HEK293 (cell line): ENCODE measurements around the gene SLC10A7.

Source experiments
- CTCF ChIA-PET: fragments of 350-600 bp; formaldehyde crosslinking; extraction: SDS; loops from one replicate; lab custom pipeline; 2021; ENCODE audit warnings: antibody characterized with exemption; lab: Yijun Ruan, JAX
- POLR2A ChIA-PET: fragments of 300-600 bp; formaldehyde crosslinking; extraction: SDS; loops from one replicate; lab custom pipeline; 2020; ENCODE audit warnings: antibody characterized with exemption, inconsistent platforms; lab: Yijun Ruan, JAX
- H3K27ac ChIP-seq: fragments of 200-500 bp; sonication (Bioruptor generic); 2 replicates; pipeline ENCODE4 v1.5.1; 2014; ENCODE audit warnings: low read depth, low read length, control low read depth, inconsistent platforms; ENCODE audit errors: extremely low read depth
- H3K36me3 ChIP-seq, 2 experiments: fragments of 200-500 bp in 1 of 2; sonication (Bioruptor generic) in 1 of 2; 1 replicate in 1 of 2; 2 replicates in 1 of 2; pipeline ENCODE4 v1.5.1; 2014 to 2017; ENCODE audit warnings: inconsistent platforms in 2 of 2, low read length in 2 of 2; ENCODE audit not compliant: control insufficient read depth in 2 of 2, insufficient read depth in 1 of 2
- H3K4me1 ChIP-seq: fragments of 200-500 bp; sonication (Bioruptor generic); 2 replicates; pipeline ENCODE4 v1.5.1; 2014; ENCODE audit warnings: mild to moderate bottlenecking, low read length, inconsistent platforms; ENCODE audit not compliant: control insufficient read depth, insufficient read depth
- H3K4me3 ChIP-seq: 2 replicates; pipeline ENCODE4 v1.5.1; 2011; ENCODE audit warnings: low read depth, mild to moderate bottlenecking, control low read depth, low read length, moderate library complexity
- H3K9me3 ChIP-seq: fragments of 200-500 bp; sonication (Bioruptor generic); 2 replicates; pipeline ENCODE4 v1.5.1; 2014; ENCODE audit warnings: low read depth, low read length, inconsistent platforms; ENCODE audit not compliant: control insufficient read depth, insufficient read depth
- IKZF3 ChIP-seq: fragments of 450-650 bp; IDR thresholded peaks from 2 replicates; pipeline ENCODE4 v1.5.0; 2018; ENCODE audit warnings: missing biosample characterization, mild to moderate bottlenecking, missing genetic modification characterization, moderate library complexity
- KLF10 ChIP-seq: fragments of 450-650 bp; IDR thresholded peaks from 2 replicates; pipeline ENCODE4 v1.5.1; 2018; ENCODE audit warnings: missing biosample characterization, mild to moderate bottlenecking, missing genetic modification characterization
- YY1 ChIP-seq: fragments of 450-650 bp; formaldehyde crosslinking; IDR thresholded peaks from 2 replicates; pipeline ENCODE4 v1.5.1; 2018; ENCODE audit warnings: missing biosample characterization, missing genetic modification characterization
- ZBTB11 ChIP-seq: fragments of 450-650 bp; formaldehyde crosslinking; conservative IDR thresholded peaks from 2 replicates; pipeline ENCODE4 v1.5.1; 2016; ENCODE audit warnings: low read depth, missing biosample characterization, missing genetic modification characterization
- ZBTB17 ChIP-seq: fragments of 450-650 bp; formaldehyde crosslinking; IDR thresholded peaks from 2 replicates; pipeline ENCODE4 v1.5.1; 2016; ENCODE audit warnings: missing biosample characterization, missing genetic modification characterization
- ZFP41 ChIP-seq: fragments of 450-650 bp; formaldehyde crosslinking; IDR thresholded peaks from 2 replicates; pipeline ENCODE4 v1.5.1; 2016; ENCODE audit warnings: missing biosample characterization, missing genetic modification characterization, borderline replicate concordance
- ZNF133 ChIP-seq: fragments of 450-650 bp; formaldehyde crosslinking; IDR thresholded peaks from 2 replicates; pipeline ENCODE4 v1.5.1; 2016; ENCODE audit warnings: missing biosample characterization, missing genetic modification characterization
- ZNF155 ChIP-seq: fragments of 450-650 bp; formaldehyde crosslinking; IDR thresholded peaks from 2 replicates; pipeline ENCODE4 v1.5.1; 2016; ENCODE audit warnings: missing biosample characterization, missing genetic modification characterization
- ZNF175 ChIP-seq: fragments of 450-650 bp; formaldehyde crosslinking; IDR thresholded peaks from 2 replicates; pipeline ENCODE4 v1.5.1; 2016; ENCODE audit warnings: missing biosample characterization, missing genetic modification characterization
- ZNF24 ChIP-seq: fragments of 450-650 bp; formaldehyde crosslinking; IDR thresholded peaks from 2 replicates; pipeline ENCODE4 v1.5.1; 2016; ENCODE audit warnings: missing biosample characterization, missing genetic modification characterization
- ZNF37A ChIP-seq: fragments of 450-650 bp; IDR thresholded peaks from 2 replicates; pipeline ENCODE4 v1.5.1; 2018; ENCODE audit warnings: missing biosample characterization, missing genetic modification characterization
- ZNF391 ChIP-seq: fragments of 450-650 bp; formaldehyde crosslinking; IDR thresholded peaks from 2 replicates; pipeline ENCODE4 v1.5.1; 2016; ENCODE audit warnings: low read depth, missing biosample characterization, missing genetic modification characterization, borderline replicate concordance
- ZNF416 ChIP-seq: fragments of 450-650 bp; formaldehyde crosslinking; IDR thresholded peaks from 2 replicates; pipeline ENCODE4 v1.5.1; 2016; ENCODE audit warnings: missing biosample characterization, missing genetic modification characterization
- ZNF48 ChIP-seq: fragments of 450-650 bp; formaldehyde crosslinking; IDR thresholded peaks from 2 replicates; pipeline ENCODE4 v1.5.1; 2016; ENCODE audit warnings: missing biosample characterization, missing genetic modification characterization
- ZNF501 ChIP-seq: fragments of 450-650 bp; formaldehyde crosslinking; IDR thresholded peaks from 2 replicates; pipeline ENCODE4 v1.5.1; 2016; ENCODE audit warnings: missing biosample characterization, missing genetic modification characterization
- ZNF529 ChIP-seq: fragments of 450-650 bp; formaldehyde crosslinking; IDR thresholded peaks from 2 replicates; pipeline ENCODE4 v1.5.1; 2017; ENCODE audit warnings: missing genetic modification characterization, missing biosample characterization; ENCODE audit not compliant: insufficient replicate concordance
- ZNF544 ChIP-seq: fragments of 450-650 bp; formaldehyde crosslinking; IDR thresholded peaks from 2 replicates; pipeline ENCODE4 v1.5.0; 2017; ENCODE audit warnings: missing biosample characterization, missing genetic modification characterization
- ZNF561 ChIP-seq: fragments of 450-650 bp; IDR thresholded peaks from 2 replicates; pipeline ENCODE4 v1.5.1; 2018; ENCODE audit warnings: missing biosample characterization, missing genetic modification characterization, borderline replicate concordance
- ZNF571 ChIP-seq: fragments of 450-650 bp; formaldehyde crosslinking; IDR thresholded peaks from 2 replicates; pipeline ENCODE4 v1.5.0; 2017; ENCODE audit warnings: missing biosample characterization, missing genetic modification characterization
- ZNF837 ChIP-seq: fragments of 450-650 bp; formaldehyde crosslinking; IDR thresholded peaks from 2 replicates; pipeline ENCODE4 v1.5.1; 2016; ENCODE audit warnings: missing biosample characterization, missing genetic modification characterization
- TF ChIP-seq, protein P1 (sequence below): fragments of 450-650 bp; formaldehyde crosslinking; IDR thresholded peaks from 2 replicates; pipeline ENCODE4 v1.5.1; 2016; ENCODE audit warnings: missing biosample characterization, missing genetic modification characterization, borderline replicate concordance
- TF ChIP-seq, protein P2 (sequence below): fragments of 450-650 bp; formaldehyde crosslinking; IDR thresholded peaks from 2 replicates; pipeline ENCODE4 v1.5.1; 2016; ENCODE audit warnings: missing biosample characterization, missing genetic modification characterization
- TF ChIP-seq, protein P3 (sequence below): fragments of 450-650 bp; IDR thresholded peaks from 2 replicates; pipeline ENCODE4 v1.5.1; 2018; ENCODE audit warnings: missing biosample characterization, missing genetic modification characterization
- TF ChIP-seq, protein P4 (sequence below): fragments of 450-650 bp; formaldehyde crosslinking; IDR thresholded peaks from 2 replicates; pipeline ENCODE4 v1.5.1; 2016; ENCODE audit warnings: missing biosample characterization, missing genetic modification characterization

SLC10A7 gene

GRCh38 chr4:146273204-146273901 lies 248.4 kb downstream of the SLC10A7 start:
- H3K36me3 ChIP-seq = no peaks in the 10 kb centered on the region
- TF ChIP-seq ZNF416 (tag by site-specific recombination) = no peak
- TF ChIP-seq ZNF561 (tag by site-specific recombination) = no peak
- no peak for TF ChIP-seq ZNF391 (tag by site-specific recombination)
- TF ChIP-seq, protein P1, sequence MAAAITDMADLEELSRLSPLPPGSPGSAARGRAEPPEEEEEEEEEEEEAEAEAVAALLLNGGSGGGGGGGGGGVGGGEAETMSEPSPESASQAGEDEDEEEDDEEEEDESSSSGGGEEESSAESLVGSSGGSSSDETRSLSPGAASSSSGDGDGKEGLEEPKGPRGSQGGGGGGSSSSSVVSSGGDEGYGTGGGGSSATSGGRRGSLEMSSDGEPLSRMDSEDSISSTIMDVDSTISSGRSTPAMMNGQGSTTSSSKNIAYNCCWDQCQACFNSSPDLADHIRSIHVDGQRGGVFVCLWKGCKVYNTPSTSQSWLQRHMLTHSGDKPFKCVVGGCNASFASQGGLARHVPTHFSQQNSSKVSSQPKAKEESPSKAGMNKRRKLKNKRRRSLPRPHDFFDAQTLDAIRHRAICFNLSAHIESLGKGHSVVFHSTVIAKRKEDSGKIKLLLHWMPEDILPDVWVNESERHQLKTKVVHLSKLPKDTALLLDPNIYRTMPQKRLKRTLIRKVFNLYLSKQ (tag by site-specific recombination) = no peak
- TF ChIP-seq ZNF37A (tag by site-specific recombination) = no peak
- TF ChIP-seq ZNF529 (tag by site-specific recombination) = no peak
- no peak for TF ChIP-seq ZNF155 (tag by site-specific recombination)
- H3K4me1 ChIP-seq = no peaks in the 10 kb centered on the region
- H3K4me3 ChIP-seq = no peak overlapping the region
- ChIA-PET POLR2A (no interaction called here), CTCF (no interaction called here)
- no peak overlapping the region for H3K27ac ChIP-seq
- no peaks in the 10 kb centered on the region for H3K9me3 ChIP-seq

DNA sequence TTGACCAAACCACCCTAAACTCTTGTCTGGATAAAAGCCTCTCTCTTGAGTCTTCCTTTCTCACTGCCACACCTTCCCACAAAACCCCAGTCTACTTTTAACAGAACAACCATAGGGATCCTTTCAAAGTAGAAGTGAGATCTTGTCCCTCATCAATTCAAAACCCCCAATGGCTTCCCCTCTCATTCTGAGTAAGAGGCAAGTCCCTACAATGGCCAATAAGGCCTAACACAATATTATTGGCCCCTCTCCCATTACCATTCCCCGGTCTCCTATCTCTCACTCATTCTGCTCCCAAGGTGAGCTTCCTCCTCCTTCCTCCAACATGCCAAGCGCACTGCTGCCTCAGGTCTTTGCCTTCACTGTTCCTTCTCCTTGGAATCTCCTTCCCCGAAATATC lies 250.3 kb downstream of the SLC10A7 start:
- Histone ChIP-seq H3K27ac (no peak overlapping the region), H3K36me3 (no peaks in the 10 kb centered on the region), H3K4me3 (no peak overlapping the region)
- TF ChIP-seq ZNF24 (tag by site-specific recombination) (no peak), ZBTB17 (no peak), ZNF48 (no peak), YY1 (tag by site-specific recombination) (no peak), ZNF571 (no peak), ZFP41 (no peak), ZNF133 (tag by site-specific recombination) (no peak), ZBTB11 (no peak), KLF10 (tag by site-specific recombination) (no peak), ZNF544 (no peak), IKZF3 (tag by site-specific recombination) (no peak), ZNF501 (no peak), ZNF837 (tag by site-specific recombination) (no peak), ZNF175 (tag by site-specific recombination) (no peak)
- TF ChIP-seq, protein P2, sequence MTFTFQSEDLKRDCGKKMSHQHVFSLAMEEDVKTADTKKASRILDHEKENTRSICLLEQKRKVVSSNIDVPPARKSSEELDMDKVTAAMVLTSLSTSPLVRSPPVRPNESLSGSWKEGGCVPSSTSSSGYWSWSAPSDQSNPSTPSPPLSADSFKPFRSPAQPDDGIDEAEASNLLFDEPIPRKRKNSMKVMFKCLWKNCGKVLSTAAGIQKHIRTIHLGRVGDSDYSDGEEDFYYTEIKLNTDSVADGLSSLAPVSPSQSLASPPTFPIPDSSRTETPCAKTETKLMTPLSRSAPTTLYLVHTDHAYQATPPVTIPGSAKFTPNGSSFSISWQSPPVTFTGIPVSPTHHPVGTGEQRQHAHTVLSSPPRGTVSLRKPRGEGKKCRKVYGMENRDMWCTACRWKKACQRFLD (tag by site-specific recombination) = no peak
- TF ChIP-seq, protein P3, sequence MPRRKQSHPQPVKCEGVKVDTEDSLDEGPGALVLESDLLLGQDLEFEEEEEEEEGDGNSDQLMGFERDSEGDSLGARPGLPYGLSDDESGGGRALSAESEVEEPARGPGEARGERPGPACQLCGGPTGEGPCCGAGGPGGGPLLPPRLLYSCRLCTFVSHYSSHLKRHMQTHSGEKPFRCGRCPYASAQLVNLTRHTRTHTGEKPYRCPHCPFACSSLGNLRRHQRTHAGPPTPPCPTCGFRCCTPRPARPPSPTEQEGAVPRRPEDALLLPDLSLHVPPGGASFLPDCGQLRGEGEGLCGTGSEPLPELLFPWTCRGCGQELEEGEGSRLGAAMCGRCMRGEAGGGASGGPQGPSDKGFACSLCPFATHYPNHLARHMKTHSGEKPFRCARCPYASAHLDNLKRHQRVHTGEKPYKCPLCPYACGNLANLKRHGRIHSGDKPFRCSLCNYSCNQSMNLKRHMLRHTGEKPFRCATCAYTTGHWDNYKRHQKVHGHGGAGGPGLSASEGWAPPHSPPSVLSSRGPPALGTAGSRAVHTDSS (tag by site-specific recombination) = no peak
- TF ChIP-seq, protein P4, sequence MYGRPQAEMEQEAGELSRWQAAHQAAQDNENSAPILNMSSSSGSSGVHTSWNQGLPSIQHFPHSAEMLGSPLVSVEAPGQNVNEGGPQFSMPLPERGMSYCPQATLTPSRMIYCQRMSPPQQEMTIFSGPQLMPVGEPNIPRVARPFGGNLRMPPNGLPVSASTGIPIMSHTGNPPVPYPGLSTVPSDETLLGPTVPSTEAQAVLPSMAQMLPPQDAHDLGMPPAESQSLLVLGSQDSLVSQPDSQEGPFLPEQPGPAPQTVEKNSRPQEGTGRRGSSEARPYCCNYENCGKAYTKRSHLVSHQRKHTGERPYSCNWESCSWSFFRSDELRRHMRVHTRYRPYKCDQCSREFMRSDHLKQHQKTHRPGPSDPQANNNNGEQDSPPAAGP (tag by site-specific recombination) = no peak
- TF ChIP-seq, all 188 proteins: peak for 0
- H3K9me3 ChIP-seq = no peaks in the 10 kb centered on the region
- ChIA-PET POLR2A (no interaction called here), CTCF (no interaction called here)
- H3K4me1 ChIP-seq = no peaks in the 10 kb centered on the region
